HG02798 (cell line): Measurements from ENCODE around the gene FAF1.
"Not testable (repeated sequence)": the region's sequence is repeated elsewhere in the genome, so short reads cannot be mapped to it uniquely, and the experiment has no call there.

Experiments
- ATAC-seq: cut with Tn5 transposase; IDR thresholded peaks from one replicate; pipeline ENCODE4 v1.9.1; 2021; ENCODE audit warnings: mild to moderate bottlenecking; ENCODE audit not compliant: unreplicated experiment, poor library complexity

The FAF1 gene

GRCh38 chr1:50959913-50960844 lies at the start of gene FAF1:
Gene FAF1, minus strand, starts transcription at chr1:50960267. Its CDS starts 456 bp downstream, at chr1:50959811.
- ATAC-seq = peak; percentile 94

- no peak for ATAC-seq
These were observed 49.3 kb upstream of the FAF1 start for GRCh38 chr1:51009381-51009780.

- not testable (repeated sequence) for ATAC-seq
These were observed 45.5 kb upstream of the FAF1 start for GRCh38 chr1:51005549-51005948.

GRCh38 chr1:51002516-51002915 lies 42.4 kb upstream of the FAF1 start:
- no peak for ATAC-seq

GRCh38 chr1:51000651-51001050 lies 40.6 kb upstream of the FAF1 start:
- peak; percentile 26 for ATAC-seq

- ATAC-seq = peak; percentile 79
These were observed 40.1 kb upstream of the FAF1 start for GRCh38 chr1:51000160-51000559.

- not testable (repeated sequence) for ATAC-seq
These were observed 39.3 kb upstream of the FAF1 start for GRCh38 chr1:50999375-50999774.

GRCh38 chr1:50996083-50996482 lies 36.0 kb upstream of the FAF1 start:
- no peak for ATAC-seq

GRCh38 chr1:50995651-50996050 lies 35.6 kb upstream of the FAF1 start:
- no peak for ATAC-seq

GRCh38 chr1:50994997-50995396 lies 34.9 kb upstream of the FAF1 start:
- ATAC-seq = no peak

GRCh38 chr1:50993645-50994044 lies 33.6 kb upstream of the FAF1 start:
- no peak for ATAC-seq

GRCh38 chr1:50992532-50993318 lies 32.7 kb upstream of the FAF1 start:
- no peak for ATAC-seq

- ATAC-seq = no peak
These were observed 29.6 kb upstream of the FAF1 start for GRCh38 chr1:50989694-50990093.

GRCh38 chr1:50986653-50987052 lies 26.6 kb upstream of the FAF1 start:
- ATAC-seq = no peak

GRCh38 chr1:50985094-50985493 lies 25.0 kb upstream of the FAF1 start:
- ATAC-seq = no peak

- no peak for ATAC-seq
These were observed 23.2 kb upstream of the FAF1 start for GRCh38 chr1:50983219-50983802.

- no peak for ATAC-seq
These were observed 22.5 kb upstream of the FAF1 start for GRCh38 chr1:50982611-50983010.

GRCh38 chr1:50981741-50982140 lies 21.7 kb upstream of the FAF1 start:
- ATAC-seq = no peak

- no peak for ATAC-seq
These were observed 20.4 kb upstream of the FAF1 start for GRCh38 chr1:50980505-50980904.

- no peak for ATAC-seq
These were observed 19.9 kb upstream of the FAF1 start for GRCh38 chr1:50979937-50980336.
